Stimulated activated naive CD8-positive, alpha-beta T cell treated with anti-CD3 and anti-CD28 coated beads, Interleukin-15, Interleukin-2, amounts not matched to agents 100 ng/mL and 50 ng/mL, for 24 hours (primary cell): Measurements from ENCODE around the gene RAB1B.
A peak's percentile ranks its signal among the peaks of the same experiment; 100 is the strongest.
"Not testable (repeated sequence)": the region's sequence is repeated elsewhere in the genome, so short reads cannot be mapped to it uniquely, and the experiment has no call there.

ENCODE experiments used
- H3K27ac Mint-ChIP-seq: one replicate; pipeline ENCODE4 v1.8.0; 2021; ENCODE audit warnings: mild to moderate bottlenecking, mixed read lengths
- H3K27me3 Mint-ChIP-seq: one replicate; pipeline ENCODE4 v1.8.0; 2021; ENCODE audit warnings: mixed read lengths
- H3K36me3 Mint-ChIP-seq: one replicate; pipeline ENCODE4 v1.8.0; 2021; ENCODE audit warnings: low read depth, mixed read lengths
- H3K4me1 Mint-ChIP-seq: one replicate; pipeline ENCODE4 v1.8.0; 2021; ENCODE audit warnings: low read depth, mixed read lengths
- H3K4me3 Mint-ChIP-seq: one replicate; pipeline ENCODE4 v1.8.0; 2021; ENCODE audit warnings: mild to moderate bottlenecking, mixed read lengths
- H3K9me3 Mint-ChIP-seq: one replicate; pipeline ENCODE4 v1.8.0; 2021; ENCODE audit warnings: mixed read lengths

Gene RAB1B

GRCh38 chr11:66312549-66313320 is 44.3 kb downstream of the RAB1B start:
- Mint-ChIP-seq H3K9me3 (no peaks in the 10 kb centered on the region), H3K27me3 (no peaks in the 10 kb centered on the region), H3K36me3 (no peaks in the 10 kb centered on the region), H3K4me1 (peaks cover 44% of the 10 kb centered on the region), H3K4me3 (peak overlapping the region; percentile 94), H3K27ac (peak overlapping the region; percentile 98)

- H3K36me3 Mint-ChIP-seq = no peaks in the 10 kb centered on the region
- no peaks in the 10 kb centered on the region for H3K27me3 Mint-ChIP-seq
- peak overlapping the region; percentile 81 for H3K27ac Mint-ChIP-seq
- peaks cover 52% of the 10 kb centered on the region for H3K4me1 Mint-ChIP-seq
- no peaks in the 10 kb centered on the region for H3K9me3 Mint-ChIP-seq
- H3K4me3 Mint-ChIP-seq = peak overlapping the region; percentile 60
These were observed 45.1 kb downstream of the RAB1B start for GRCh38 chr11:66313321-66314185.

- Mint-ChIP-seq H3K27ac (peak overlapping the region; percentile 81), H3K9me3 (no peaks in the 10 kb centered on the region), H3K4me3 (peak overlapping the region; percentile 60), H3K4me1 (peaks cover 58% of the 10 kb centered on the region), H3K36me3 (no peaks in the 10 kb centered on the region), H3K27me3 (no peaks in the 10 kb centered on the region)
These were observed 45.7 kb downstream of the RAB1B start for GRCh38 chr11:66314186-66314501.

- H3K4me3 Mint-ChIP-seq = peak overlapping the region; percentile 70
- peak overlapping the region; percentile 89 for H3K27ac Mint-ChIP-seq
- H3K9me3 Mint-ChIP-seq = no peaks in the 10 kb centered on the region
- H3K4me1 Mint-ChIP-seq = peaks cover 61% of the 10 kb centered on the region
- no peaks in the 10 kb centered on the region for H3K36me3 Mint-ChIP-seq
- no peaks in the 10 kb centered on the region for H3K27me3 Mint-ChIP-seq
These were observed 46.4 kb downstream of the RAB1B start for GRCh38 chr11:66314561-66315497.

- Mint-ChIP-seq H3K36me3 (no peaks in the 10 kb centered on the region), H3K4me1 (peaks cover 65% of the 10 kb centered on the region), H3K9me3 (no peaks in the 10 kb centered on the region), H3K4me3 (peak overlapping the region; percentile 70), H3K27me3 (no peaks in the 10 kb centered on the region), H3K27ac (peak overlapping the region; percentile 89)
These were observed 47.1 kb downstream of the RAB1B start for GRCh38 chr11:66315498-66315885.

GRCh38 chr11:66315921-66316811 is 47.7 kb downstream of the RAB1B start:
- peak overlapping the region; percentile 70 for H3K4me3 Mint-ChIP-seq
- peaks cover 65% of the 10 kb centered on the region for H3K4me1 Mint-ChIP-seq
- peak overlapping the region; percentile 89 for H3K27ac Mint-ChIP-seq
- no peaks in the 10 kb centered on the region for H3K27me3 Mint-ChIP-seq
- no peaks in the 10 kb centered on the region for H3K9me3 Mint-ChIP-seq
- H3K36me3 Mint-ChIP-seq = no peaks in the 10 kb centered on the region

- H3K9me3 Mint-ChIP-seq = no peaks in the 10 kb centered on the region
- peak within 1 kb of the TSS; percentile 97 for H3K27ac Mint-ChIP-seq
These were observed 48.4 kb downstream of the RAB1B start, which contains the start of gene CD248 for GRCh38 chr11:66316849-66317251. Gene CD248, minus strand, starts transcription at chr11:66317044. Its CDS starts 17 bp downstream, at chr11:66317027.

GRCh38 chr11:66317322-66317722 is 48.9 kb downstream of the RAB1B start:
- Mint-ChIP-seq H3K36me3 (no peaks in the 10 kb centered on the region), H3K4me1 (peaks cover 60% of the 10 kb centered on the region), H3K27ac (peak overlapping the region; percentile 97), H3K4me3 (peak overlapping the region; percentile 71), H3K27me3 (no peaks in the 10 kb centered on the region), H3K9me3 (no peaks in the 10 kb centered on the region)

More at GRCh38 chr11:66316849-66317251, 48.4 kb downstream of the RAB1B start, which contains the start of gene CD248:
- Mint-ChIP-seq H3K4me1 (peaks cover 63% of the 10 kb centered on the region), H3K36me3 (no peaks in the 10 kb centered on the region), H3K27me3 (no peaks in the 10 kb centered on the region), H3K4me3 (peak within 1 kb of the TSS; percentile 71)

GRCh38 chr11:66317723-66318599 is 49.5 kb downstream of the RAB1B start:
- H3K4me3 Mint-ChIP-seq = peak overlapping the region; percentile 71
- H3K4me1 Mint-ChIP-seq = peaks cover 59% of the 10 kb centered on the region
- H3K36me3 Mint-ChIP-seq = no peaks in the 10 kb centered on the region
- H3K27ac Mint-ChIP-seq = peak overlapping the region; percentile 97
- H3K27me3 Mint-ChIP-seq = no peaks in the 10 kb centered on the region
- no peaks in the 10 kb centered on the region for H3K9me3 Mint-ChIP-seq

- H3K27ac Mint-ChIP-seq = peak overlapping the region; percentile 85
These were observed 50.1 kb downstream of the RAB1B start for GRCh38 chr11:66318600-66318970.

GRCh38 chr11:66320289-66320688 is 51.9 kb downstream of the RAB1B start:
- not testable (repeated sequence) for H3K27ac Mint-ChIP-seq, H3K36me3 Mint-ChIP-seq, H3K4me3 Mint-ChIP-seq, H3K27me3 Mint-ChIP-seq, H3K9me3 Mint-ChIP-seq
- H3K4me1 Mint-ChIP-seq = peaks cover 47% of the 10 kb centered on the region

More at GRCh38 chr11:66318600-66318970, 50.1 kb downstream of the RAB1B start:
- Mint-ChIP-seq H3K4me1 (peaks cover 64% of the 10 kb centered on the region), H3K36me3 (no peaks in the 10 kb centered on the region), H3K4me3 (peak overlapping the region; percentile 17), H3K9me3 (no peaks in the 10 kb centered on the region), H3K27me3 (no peaks in the 10 kb centered on the region)

GRCh38 chr11:66320748-66321147 is 52.3 kb downstream of the RAB1B start:
- not testable (repeated sequence) for H3K27ac Mint-ChIP-seq, H3K9me3 Mint-ChIP-seq, H3K4me3 Mint-ChIP-seq, H3K27me3 Mint-ChIP-seq, H3K36me3 Mint-ChIP-seq
- H3K4me1 Mint-ChIP-seq = peaks cover 46% of the 10 kb centered on the region

- no peaks in the 10 kb centered on the region for H3K27me3 Mint-ChIP-seq
- no peaks in the 10 kb centered on the region for H3K36me3 Mint-ChIP-seq
- H3K9me3 Mint-ChIP-seq = no peaks in the 10 kb centered on the region
- peaks cover 48% of the 10 kb centered on the region for H3K4me1 Mint-ChIP-seq
- H3K27ac Mint-ChIP-seq = no peak overlapping the region
- H3K4me3 Mint-ChIP-seq = no peak overlapping the region
These were observed 53.2 kb downstream of the RAB1B start for GRCh38 chr11:66321606-66322005.
